A204.1 (cell line): Measurements from ENCODE around the gene SCGB1D1.
"Not testable (repeated sequence)": the region's sequence is repeated elsewhere in the genome, so short reads cannot be mapped to it uniquely, and the experiment has no call there.

Experiments used
- FAIRE-seq: peaks from 2 replicates; lab custom pipeline; 2012; peaks lifted over from hg19 to GRCh38; lab: Jason Lieb, UNC

The SCGB1D1 gene

DNA sequence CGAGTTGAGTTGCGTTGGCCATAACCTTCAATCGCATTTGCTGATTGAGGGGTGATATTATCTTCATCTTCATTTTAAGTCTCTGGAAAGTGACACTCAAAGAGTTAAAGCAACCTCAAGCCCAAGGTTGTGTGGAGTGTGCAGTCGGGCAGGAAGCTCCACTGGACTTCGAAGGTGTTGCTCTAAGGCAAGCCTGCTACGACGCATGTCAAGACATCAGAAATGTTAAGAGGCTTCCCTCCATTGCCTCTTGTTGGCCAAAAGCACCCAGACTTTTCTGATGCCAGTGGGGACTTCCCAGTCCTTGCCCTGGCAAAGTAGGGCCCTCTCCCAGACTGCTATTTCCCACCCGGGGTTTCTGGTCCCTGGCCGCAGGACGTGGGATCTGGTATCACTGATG, 23.6 kb upstream of the SCGB1D1 start:
- FAIRE-seq = no peak

DNA sequence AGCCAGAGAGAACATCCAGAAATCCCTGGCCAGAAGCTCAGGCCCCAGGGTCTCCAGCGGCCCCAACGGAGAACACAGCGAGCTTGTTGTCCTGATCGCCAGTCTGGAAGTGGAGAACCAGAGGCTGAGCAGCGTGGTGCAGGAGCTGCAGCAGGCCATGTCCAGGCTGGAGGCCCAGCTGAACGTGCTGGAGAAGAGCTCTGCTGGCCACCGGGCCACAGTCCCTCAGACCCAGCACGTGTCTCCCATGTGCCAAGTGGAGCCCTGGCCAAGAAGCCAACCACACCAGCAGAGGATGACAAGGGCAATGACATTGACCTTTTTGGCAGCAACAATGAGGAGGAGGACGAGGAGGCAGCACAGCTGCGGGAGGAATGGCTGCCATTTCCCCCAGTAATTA, 20.6 kb upstream of the SCGB1D1 start:
- FAIRE-seq = no peak

DNA sequence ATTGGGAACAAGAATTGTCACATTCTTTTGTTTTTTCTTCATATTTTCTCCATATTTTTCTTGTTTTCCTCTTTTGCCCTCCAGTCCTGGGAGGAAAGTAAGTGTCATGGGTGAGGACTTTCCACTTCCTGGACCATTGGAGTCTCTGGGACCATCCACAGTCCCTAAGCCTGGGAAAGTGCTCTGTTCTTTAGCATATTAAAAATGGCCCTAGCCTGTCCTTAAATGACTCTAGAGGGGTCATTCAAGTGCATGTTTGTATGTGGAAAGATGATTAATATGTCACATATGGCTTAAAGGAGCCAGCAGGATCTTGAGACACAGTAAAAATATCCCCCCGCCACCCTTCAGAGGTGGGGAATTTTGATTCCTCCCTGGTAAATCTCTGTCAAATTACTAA, 20.1 kb upstream of the SCGB1D1 start:
- no peak for FAIRE-seq

DNA sequence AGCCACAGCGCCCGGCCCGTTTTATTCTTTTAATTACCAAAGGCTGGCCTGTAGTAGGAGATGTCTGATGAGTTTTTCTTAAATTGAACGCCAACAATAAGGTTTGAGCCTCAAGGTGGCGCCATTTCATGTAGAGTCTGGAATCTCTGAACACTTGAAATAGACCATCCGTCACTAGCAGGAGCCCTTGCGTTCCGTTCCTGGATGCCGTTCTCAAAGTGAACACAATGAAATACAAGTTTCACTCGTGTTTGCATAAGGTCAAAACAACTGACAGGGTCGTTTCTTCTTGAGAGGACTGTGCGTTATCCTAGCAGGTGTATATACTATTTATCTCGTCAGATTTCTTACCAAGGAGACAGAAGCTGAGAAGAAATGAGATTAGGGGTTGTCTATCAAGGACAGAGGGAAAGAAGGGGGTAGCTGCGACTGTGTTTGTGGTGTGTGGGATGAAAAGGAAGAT, 18.7 kb upstream of the SCGB1D1 start:
- FAIRE-seq = peak; percentile 95

DNA sequence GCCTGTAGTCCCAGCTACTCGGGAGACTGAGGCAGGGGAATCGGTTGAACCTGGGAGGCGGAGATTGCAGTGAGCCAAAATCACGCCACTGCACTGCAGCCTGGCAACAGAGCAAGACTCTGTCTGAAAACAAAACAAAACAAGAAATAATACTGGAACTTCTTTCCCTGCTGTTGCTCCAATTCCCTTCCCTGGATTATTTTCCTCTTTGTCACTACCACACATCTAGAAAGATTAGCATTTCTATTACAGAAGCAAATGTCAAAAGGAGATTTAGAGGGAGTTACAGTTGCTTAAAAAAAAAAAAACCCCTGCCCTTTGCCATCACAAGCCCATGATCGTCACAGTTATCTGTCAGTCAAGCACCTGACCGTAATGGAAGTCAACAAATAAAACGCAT, 17.7 kb upstream of the SCGB1D1 start:
- no peak for FAIRE-seq

DNA sequence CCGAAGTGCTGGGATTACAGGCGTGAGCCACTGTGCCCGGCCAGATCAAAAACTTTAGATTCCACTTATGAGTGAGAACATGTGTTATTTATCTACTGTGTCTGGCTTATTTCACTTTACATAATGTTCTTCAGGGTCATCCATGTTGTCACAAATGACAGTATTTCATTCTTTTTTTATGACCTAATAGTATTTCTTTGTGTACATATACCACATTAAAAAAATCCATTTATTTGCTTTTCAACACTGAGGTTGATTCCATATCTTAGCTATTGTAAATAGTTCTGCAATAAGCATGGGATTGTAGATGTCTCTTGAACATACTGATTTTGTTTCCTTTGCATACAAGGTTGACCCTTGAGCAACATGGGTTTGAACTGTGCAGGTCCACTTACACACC, 13.2 kb upstream of the SCGB1D1 start:
- no peak for FAIRE-seq

DNA sequence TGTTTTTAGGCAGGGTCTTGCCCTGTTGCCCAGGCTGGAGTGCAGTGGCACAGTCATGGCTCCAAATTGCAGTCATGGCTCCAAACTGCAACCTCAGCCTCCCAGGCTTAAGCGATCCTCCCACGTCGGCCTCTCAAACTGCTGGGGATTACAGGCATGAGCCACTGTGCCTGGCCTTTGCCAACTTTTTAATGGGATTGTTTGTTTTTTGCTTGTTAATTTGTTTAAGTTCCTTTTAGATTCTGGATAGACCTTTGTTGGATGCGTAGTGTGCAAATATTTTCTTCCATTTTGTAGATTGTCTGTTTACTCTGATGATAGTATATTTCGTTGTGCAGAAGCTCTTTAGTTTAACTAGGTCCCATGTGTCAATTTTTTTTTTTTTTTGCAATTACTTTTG, 10.0 kb upstream of the SCGB1D1 start:
- no peak for FAIRE-seq

DNA sequence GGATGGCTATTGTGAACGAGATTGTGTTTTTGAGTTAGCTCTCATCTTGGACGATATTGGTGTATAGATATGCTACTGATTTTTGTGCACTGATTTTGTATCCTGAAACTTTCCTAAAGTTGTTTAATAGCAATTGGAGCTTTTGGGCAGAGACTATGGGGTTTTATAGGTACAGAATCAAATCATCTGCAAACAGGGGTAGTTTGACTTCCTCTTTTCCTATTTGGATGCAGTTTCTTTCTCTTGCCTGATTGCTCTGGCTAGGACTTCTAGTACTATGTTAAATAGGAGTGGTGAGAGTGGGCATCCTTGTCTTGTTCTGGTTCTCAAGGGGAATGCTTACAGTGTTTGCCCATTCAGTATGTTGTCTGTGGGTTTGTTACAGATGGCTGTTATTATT, 8.9 kb upstream of the SCGB1D1 start:
- no peak for FAIRE-seq

DNA sequence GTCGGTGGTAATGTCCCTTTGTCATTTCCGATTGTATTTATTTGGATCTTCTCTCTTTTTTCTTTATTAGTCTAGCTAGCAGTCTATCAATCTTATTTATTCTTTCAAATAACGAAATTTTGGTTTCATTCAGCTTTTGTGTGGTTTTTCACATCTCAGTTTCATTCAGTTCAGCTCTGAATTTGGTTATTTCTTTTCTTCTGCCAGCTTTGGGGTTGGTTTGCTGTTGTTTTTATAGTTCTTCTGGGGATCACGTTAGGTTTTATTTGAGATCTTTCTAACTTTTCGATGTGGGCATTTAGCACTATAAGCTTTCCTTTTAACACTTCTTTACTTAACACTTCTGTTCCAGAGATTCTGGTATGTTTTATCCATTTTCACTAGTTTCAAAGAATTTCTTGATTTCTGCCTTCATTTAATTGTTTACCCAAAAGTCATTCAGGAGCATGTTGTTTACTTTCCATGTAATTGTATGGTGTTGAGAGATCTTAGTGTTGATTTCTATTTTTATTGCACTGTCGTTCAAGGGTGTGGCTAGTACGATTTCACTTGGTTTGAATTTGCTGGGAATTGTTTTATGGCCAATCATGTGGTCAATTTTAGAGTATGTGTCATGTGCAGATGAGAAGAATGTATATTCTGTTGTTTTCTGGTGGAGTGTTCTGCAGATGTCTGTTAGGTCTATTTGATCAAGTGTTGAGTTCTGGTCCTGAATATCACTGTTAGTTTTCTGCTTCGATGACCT, 7.7 kb upstream of the SCGB1D1 start:
- FAIRE-seq = no peak

DNA sequence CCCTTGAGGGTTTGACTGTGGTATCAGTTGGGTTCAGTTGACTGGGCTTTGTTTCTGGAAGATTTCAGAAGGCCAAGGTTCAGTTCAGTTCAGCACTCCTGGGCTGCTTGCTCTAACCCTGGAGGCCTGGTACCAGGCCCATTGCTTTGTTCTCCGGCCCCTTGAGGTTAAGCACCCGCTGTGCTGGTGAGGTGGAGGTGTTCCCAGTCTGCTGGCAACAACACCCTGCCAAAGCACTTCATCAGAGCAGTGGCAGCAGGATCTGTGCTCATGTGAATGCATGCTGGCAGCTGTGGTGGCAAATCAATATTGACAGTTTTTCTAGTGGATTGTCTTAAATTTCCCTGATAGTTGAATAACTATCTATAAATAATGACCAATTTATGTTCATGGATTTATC, 3.8 kb upstream of the SCGB1D1 start:
- FAIRE-seq = no peak

DNA sequence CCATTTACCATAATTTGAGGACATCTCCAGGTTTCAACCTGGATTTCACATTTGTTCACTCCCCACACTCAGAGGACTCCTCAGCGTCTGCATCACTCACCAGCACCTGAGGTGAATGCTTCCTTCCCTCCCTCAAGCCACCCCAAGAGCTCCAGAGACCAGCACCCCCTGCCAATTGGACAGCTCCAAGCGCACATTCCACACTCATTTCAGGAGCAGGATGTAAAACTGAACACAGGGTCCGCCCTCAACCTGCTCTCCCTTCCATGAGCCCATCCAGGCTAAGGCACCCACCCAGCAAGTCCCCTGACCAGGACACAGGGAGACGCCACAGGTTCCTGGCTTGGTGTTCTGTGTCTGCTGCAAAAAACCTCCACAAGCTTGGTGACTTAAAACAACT, 3.9 kb downstream of the SCGB1D1 start:
- no peak for FAIRE-seq

DNA sequence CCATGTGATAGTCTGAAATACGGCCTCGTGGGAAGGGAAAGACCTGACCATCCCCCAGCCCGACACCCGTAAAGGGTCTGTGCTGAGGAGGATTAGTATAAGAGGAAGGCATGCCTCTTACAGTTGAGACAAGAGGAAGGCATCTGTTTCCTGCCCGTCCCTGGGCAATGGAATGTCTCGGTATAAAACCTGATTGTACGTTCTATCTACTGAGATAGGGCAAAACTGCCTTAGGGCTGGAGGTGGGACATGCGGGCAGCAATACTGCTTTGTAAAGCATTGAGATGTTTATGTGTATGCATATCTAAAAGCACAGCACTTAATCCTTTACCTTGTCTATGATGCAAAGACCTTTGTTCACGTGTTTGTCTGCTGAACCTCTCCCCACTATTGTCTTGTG, 5.0 kb downstream of the SCGB1D1 start:
- not testable (repeated sequence) for FAIRE-seq

DNA sequence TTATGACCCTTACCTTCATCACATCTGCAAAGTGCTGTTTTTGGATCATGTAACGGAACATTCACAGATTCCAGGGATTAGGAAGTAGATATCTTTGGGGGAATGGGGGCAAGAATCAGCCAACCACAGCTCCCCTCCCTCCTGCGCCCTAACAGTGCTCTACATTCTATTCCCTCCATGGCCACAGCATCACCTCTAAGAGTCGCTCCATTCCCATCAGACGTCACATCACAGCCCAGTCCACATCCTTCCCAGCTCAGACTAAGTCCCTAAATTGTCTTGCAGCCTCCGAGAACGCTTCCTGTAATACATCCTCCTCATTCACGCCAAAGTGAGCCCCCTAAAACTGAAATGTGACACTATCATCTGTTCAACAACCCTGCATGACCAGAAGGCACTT, 5.9 kb downstream of the SCGB1D1 start:
- no peak for FAIRE-seq

DNA sequence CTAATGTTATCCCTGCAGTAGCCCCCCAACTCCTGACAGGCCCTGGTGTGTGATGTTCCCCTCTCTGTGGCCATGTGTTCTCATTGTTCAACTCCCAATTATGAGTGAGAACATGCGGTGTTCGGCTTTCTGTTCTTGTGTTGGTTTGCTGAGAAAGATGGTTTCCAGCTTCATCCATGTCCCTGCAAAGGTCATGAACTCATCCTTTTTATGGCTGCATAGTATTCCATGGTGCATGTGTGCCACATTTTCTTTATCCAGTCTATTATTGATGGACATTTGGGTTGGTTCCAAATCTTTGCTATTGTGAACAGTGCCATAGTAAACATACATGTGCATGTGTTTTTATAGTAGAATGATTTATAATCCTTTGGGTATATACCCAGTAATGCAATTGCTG, 7.4 kb downstream of the SCGB1D1 start:
- not testable (repeated sequence) for FAIRE-seq

DNA sequence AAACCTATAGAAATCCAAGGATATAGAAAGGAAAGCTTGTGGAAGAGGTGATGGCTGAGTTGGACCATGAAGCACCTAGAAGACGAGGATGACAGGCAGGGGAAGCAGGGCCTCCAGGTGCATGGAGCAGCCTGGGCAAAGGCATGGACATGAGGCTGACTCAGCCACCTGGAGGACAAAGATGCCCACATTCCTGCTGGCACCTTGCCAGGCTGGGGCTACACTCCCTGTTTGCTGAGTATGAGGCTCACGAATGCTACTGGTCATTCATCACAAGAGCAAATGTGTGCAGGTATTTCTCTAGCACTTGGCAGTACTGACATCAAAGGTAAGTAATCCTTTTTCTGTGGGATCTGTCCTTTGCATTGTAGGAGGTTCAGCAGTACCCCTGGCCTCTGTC, 11.4 kb downstream of the SCGB1D1 start:
- FAIRE-seq = no peak

DNA sequence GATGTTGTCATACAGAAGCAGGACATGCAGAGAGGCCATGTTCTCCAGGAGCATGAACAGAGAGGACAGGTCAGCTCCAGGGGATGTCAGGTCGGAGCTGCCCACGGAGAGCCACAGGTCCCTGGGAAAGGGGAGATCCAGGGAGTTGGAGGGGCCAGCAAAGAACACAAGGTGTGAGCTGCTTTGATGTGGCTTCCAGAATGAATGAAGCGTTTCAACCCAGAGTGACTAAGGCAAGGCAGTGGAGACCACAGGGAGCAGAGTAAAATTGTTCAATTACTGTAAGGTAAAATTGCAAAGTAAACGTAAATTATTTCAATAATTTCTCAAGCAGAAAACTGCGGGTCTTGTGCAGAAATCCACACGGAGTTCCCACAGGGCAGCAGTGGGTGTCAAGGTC, 12.9 kb downstream of the SCGB1D1 start:
- FAIRE-seq = no peak

DNA sequence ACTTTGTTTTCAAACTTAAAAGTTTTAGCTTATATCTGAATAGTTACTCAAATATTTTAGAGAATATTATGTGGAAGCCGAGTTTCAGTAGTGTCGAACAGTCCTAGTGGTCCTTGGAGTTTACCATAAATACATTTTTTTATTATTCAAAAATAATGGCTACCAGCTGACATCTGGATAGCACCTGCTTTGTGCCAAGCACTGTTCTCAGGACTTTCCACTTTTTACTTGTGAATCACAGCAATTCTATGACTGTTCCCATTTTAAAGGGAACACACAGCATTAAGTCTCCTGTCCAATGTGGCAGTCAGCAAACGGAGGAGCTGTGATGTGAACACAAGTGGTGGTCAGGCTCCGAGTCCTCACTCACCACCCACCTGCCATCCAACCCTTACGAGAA, 14.4 kb downstream of the SCGB1D1 start:
- FAIRE-seq = no peak

DNA sequence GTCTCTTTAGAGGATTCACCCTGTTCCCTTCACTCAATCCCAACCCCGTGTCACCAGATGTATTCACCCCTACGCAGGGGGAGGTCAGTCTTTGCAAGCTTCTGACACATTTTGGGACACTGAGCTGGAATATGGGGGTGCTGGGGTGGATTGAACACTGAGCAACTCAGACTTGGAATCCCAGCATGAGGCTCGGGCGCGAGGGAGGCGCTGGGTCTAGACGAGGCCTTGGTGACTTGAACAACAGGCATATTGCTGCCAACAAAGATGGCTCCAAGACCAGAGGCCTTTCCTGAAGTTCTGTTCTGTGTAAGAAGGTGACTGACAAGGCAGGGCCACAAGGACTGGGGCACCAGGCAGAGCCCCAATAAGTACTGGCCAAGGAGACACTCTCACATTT, 15.4 kb downstream of the SCGB1D1 start:
- no peak for FAIRE-seq

DNA sequence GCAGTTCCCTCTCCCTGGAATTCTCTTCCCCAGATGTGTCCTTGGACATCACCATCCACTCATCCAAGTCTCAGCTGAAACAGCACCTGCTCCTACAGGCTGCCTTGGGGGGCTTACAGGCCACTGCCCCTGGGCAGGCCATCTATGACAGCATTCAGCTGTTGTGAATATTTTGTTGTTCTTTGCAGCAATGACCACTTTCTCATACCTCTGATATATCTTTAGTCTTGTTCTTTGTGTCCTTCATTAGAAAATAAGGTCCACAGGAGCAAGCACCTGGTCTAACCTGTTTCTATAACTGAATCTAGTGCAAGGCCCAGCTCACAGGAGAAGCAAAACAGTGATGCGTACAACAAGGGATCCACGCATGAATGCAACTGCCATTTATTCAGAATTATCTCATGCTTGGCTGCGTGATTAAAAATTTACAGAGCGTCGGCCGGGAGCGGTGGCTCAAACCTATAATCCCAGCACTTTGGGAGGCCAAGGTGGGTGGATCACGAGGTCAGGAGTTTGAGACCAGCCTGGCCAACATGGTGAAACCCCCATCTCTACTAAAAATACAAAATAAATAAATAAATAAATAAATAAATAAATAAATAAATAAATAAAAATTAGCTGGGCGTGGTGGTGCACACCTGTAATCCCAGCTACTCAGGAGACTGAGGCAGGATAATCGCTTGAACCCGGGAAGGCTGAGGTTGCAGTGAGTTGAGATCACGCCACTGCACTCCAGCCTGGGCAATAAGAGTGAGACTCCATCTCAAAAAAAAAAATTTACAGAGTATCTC, 16.5 kb downstream of the SCGB1D1 start:
- not testable (repeated sequence) for FAIRE-seq

DNA sequence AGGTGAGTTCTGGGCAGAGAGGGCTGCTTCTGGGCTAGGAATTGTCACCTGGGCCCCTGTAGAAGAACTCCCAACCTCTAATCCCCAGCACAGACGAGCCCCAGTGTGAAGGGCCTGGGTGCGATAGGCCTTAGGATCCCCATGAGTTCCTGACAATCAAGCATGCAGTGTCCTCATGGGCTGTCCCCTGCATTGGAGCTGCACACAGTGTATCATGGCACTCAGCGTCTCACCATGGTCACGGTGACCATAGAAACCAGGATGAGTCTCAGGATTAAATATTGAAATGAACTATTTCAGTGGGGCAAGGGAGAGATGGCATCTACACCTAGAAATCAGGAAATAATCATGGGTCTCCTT, 18.7 kb downstream of the SCGB1D1 start:
- FAIRE-seq = no peak

DNA sequence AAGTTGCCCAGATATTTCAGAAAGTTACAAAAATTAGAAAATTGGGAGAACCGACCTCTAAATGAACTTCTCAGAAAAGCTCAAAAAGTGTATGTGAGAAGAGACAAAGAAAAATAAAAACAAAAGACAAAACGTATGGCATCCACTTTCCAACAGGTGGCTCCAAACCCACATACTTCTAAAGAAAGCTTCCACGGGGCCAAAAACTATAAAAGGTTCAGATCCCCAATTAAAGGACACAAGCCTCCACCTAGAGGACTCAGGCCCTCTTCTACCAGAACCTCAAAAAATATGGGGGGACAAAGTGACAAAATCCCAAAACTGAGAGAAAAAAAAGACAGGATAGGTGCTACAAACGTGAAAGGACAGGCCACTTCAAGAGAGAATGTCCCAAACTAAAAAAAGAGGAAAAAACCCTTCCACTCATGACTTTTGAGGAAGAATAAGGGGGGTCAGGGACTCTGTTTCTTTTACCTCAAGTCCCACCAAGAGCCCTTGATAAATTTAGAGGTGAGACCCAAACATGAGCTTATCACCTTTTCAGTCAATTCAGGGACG, 27.3 kb downstream of the SCGB1D1 start:
- FAIRE-seq = peak; percentile 65

DNA sequence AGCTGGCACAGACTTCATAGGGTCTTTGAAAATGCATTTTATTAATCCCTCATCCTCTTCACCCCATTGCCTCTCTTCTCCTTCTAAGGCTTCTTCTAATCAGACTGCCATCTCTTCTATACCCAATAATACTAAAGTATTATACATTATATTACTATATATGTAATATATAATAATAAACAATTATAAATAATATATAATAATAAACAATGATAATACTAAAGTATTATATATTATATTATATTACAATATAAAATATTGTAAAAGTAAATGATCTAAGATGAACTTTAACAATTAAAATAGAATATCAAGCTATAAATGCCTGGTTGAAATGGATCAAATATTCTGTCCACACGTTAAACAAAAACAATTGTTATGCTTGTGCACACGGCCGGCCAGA, 31.5 kb downstream of the SCGB1D1 start:
- peak; percentile 83 for FAIRE-seq

DNA sequence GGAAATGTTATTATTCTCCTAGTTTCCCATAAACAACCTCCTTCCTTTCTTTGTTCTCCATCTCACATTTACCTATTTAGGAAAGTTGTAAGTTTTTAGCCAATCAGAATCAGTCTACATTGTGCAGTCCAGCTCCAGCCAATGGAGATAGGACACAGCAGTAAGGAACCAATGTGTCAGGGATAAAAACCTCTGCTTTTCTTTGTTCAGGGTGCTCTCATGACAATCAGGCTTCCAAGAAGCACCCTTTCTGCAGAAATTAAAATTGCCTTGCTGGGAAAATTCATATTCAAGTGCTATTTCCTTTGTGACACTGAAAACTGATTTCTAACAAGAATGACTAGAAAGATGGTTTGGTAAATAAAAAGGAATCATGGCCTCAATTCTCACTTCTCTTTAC, 33.1 kb downstream of the SCGB1D1 start:
- no peak for FAIRE-seq

DNA sequence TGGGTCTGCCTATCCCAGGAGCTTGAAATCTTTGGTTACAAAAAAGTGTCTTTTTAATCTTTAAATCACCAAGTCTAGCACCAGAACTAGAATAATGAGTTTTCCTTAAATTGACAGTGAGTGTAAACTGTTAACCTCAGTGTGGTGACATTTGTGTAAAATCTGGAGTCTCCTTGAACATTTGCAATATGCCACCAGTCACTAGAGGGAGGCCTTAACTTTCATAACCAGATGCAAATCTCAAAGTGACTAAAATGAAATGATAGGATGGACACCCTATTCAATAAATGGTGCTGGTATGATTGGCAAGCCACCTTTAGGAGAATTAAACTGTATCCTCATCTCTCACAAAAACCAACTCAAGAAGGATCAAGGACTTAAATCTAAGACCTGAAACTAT, 43.7 kb downstream of the SCGB1D1 start:
- FAIRE-seq = no peak
